ENCODE measurements around the gene MACROD2.

- no peak for TF ChIP-seq EP300 (conservative IDR thresholded peaks at IDR 0.05; ENCODE audit: poor library complexity, severe bottlenecking)
- no peak for TF ChIP-seq CTCF (IDR thresholded peaks at IDR 0.05; ENCODE audit: poor library complexity, severe bottlenecking)
- no peak for TF ChIP-seq POLR2AphosphoS5 (IDR thresholded peaks at IDR 0.05)
- TF ChIP-seq MXI1 (conservative IDR thresholded peaks at IDR 0.05; ENCODE audit: poor library complexity, severe bottlenecking): no peak
Observed at GRCh38 chr20:14291502-14291901, 296.2 kb downstream of the MACROD2 start.
